ENCODE measurements around the gene GPSM1.

GPSM1 gene

DNA sequence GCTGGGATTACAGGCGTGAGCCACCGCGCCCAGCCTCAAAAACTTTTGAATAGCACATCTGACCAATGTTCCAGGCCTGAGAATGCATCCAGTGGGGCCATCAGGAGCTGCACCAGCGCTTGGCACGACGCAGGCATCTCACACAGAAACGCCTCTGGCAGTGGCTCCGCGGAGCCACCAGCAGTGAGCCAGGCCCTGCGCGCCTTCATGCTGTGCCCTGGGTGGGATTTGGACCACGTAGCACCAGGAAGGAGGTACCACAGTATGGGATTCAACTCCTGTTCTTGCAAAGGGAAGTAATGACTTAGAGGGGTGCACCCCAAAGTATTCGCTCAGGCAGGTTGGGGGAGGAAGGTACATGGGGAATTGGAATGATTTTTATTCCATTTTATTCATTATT is 26.5 kb upstream of the GPSM1 start:
- H3K4me3 ChIP-seq (ENCODE audit: low read length): no peak overlapping the region
- TF ChIP-seq, protein P1, sequence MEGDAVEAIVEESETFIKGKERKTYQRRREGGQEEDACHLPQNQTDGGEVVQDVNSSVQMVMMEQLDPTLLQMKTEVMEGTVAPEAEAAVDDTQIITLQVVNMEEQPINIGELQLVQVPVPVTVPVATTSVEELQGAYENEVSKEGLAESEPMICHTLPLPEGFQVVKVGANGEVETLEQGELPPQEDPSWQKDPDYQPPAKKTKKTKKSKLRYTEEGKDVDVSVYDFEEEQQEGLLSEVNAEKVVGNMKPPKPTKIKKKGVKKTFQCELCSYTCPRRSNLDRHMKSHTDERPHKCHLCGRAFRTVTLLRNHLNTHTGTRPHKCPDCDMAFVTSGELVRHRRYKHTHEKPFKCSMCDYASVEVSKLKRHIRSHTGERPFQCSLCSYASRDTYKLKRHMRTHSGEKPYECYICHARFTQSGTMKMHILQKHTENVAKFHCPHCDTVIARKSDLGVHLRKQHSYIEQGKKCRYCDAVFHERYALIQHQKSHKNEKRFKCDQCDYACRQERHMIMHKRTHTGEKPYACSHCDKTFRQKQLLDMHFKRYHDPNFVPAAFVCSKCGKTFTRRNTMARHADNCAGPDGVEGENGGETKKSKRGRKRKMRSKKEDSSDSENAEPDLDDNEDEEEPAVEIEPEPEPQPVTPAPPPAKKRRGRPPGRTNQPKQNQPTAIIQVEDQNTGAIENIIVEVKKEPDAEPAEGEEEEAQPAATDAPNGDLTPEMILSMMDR (conservative IDR thresholded peaks at IDR 0.05; ENCODE audit: low read depth, low read length): no peak
- DNase-seq (ENCODE audit: low read depth): no peak

DNA sequence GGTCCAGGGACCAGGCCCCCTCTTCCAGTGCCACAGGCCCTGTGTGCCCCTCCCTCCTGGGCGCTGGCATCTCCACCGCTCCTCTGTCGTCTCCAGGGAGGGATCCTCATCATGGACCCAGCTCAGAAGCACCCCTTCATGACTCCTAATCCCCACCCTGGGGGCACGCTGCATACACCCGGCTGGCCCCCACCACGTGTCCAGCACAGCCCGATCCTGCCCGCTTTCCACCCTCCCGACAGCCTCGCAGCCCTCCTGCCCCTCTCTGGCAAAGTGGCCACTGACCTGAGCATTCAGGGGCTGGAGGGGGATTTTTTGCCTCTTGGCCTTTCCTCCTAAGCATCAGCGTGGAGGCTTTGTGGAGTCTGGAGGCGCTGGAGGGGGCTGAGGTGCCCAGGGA is 24.8 kb upstream of the GPSM1 start:
- TF ChIP-seq, protein P1 (conservative IDR thresholded peaks at IDR 0.05; ENCODE audit: low read depth, low read length): no peak
- DNase-seq (ENCODE audit: low read depth): no peak
- no peak overlapping the region for H3K4me3 ChIP-seq (ENCODE audit: low read length)

DNA sequence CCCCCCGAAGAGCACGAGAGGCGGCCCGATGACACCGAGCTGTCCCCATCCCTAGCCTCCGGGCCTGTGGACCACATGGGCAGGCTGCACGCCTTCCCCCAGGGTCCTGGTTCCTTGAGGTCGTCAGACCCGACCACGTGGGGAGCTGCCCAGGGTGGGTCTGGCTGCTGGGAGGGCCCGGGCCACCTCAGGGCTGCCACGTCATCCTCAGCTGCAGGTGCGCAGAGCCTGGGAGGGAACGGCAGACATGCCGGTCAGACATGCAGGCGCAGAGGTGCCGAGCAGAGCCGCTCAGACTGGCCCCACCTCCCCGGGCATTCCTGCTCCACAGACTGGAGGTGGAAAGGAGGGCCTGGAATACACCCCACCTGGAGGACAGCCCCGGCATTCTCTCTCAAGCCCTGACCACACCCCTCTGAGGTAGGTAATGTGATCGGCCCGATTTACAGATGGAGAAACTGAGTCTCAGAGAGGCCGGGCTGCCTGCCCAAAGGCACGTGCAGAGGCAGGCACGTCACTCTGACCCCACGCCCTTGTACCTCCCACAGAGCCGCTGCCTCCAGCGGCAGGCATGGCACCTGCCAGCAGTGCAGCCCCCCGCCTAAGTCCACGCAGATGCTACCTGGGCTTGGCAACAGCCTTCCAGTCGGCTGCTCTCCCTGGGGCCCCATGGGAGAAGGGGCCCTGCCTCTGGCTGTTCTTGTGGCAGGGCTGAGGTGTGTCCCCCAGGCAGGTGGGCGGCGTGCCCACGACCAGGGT is 24.1 kb upstream of the GPSM1 start:
- TF ChIP-seq, protein P1 (conservative IDR thresholded peaks at IDR 0.05; ENCODE audit: low read depth, low read length): no peak
- DNase-seq (ENCODE audit: low read depth): no peak

DNA sequence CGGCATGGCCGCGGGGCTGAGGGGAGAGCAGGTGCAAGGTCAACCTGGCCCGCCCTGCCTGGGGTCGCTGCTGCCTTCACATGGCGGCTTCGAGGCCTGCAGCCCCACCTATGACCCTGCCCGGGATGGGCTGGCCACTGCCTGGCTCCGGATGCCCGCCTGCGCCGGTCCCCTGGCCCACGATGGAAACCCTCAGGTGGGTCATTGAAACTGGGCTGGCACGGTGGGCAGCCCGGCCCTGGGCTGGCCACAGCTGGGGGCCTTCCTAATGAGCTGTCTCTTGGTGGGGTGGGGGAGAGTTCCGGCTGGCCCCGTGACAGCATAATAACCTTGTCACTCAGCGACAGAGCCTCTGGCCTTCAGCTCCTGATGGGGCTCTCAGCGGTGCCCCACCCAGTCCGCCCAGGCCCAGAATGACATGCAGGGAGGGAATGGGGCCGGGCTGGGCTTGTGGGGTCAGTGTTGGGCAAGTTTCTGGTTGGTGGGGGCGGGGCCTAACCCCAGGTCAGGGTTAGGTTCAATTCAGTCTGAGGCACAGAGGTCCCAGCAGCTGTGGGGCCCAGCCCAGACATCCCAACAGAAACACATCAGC is 23.4 kb upstream of the GPSM1 start, which contains the start of gene CCDC187:
Gene CCDC187, minus strand, starts transcription at position 270 of the 592 bp plus-strand sequence. Its CDS starts 264 bp downstream, at position 6.
- H3K4me3 ChIP-seq (ENCODE audit: low read length): no peak within 1 kb of the TSS
- no peak for DNase-seq (ENCODE audit: low read depth)
- TF ChIP-seq, protein P1 (conservative IDR thresholded peaks at IDR 0.05; ENCODE audit: low read depth, low read length): no peak

More for the DNA sequence above, 24.1 kb upstream of the GPSM1 start:
- no peak overlapping the region for H3K4me3 ChIP-seq (ENCODE audit: low read length)

DNA sequence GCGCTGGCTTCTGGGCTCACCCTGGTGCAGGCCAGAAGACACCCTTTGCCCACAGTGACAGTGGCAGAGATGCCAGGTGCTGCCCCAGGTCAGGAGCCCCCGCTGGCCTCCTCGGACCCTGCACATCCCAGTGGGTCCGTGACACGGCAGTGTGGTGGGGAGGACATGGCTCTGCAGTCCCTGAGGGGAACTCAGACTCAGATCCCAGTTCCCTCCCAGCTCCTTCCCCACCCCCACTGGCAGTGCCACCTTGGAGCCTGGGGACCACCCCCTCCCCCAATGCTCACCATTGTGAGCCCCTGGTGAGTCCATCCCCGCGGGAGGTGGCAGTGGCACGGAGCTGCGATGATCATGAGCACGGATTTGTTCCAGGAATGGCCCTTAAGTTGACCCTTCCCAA is 22.9 kb upstream of the GPSM1 start:
- no peak for DNase-seq (ENCODE audit: low read depth)
- TF ChIP-seq, protein P1 (conservative IDR thresholded peaks at IDR 0.05; ENCODE audit: low read depth, low read length): no peak

DNA sequence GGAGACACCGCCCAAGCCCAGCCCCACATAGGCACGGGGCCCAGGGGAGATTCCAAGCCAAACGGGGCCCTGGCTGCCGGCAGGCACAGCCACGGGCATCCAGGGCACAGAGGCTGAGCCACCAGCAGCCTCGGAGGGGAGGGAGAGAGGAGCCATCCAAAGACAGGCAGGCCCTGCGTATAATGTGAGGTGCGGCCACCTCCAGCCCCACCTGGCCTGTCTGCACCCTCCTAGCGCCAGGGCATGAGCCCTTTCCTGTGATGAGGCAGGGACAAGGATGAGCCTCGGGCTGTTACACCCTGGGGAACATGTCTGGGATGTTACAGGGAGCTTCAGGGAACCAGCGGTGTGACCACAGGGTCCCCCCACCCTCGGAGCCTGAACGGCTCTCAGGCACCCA is 22.4 kb upstream of the GPSM1 start:
- TF ChIP-seq, protein P1 (conservative IDR thresholded peaks at IDR 0.05; ENCODE audit: low read depth, low read length): no peak
- H3K4me3 ChIP-seq (ENCODE audit: low read length): no peak overlapping the region
- DNase-seq (ENCODE audit: low read depth): no peak

More for the DNA sequence above, 22.9 kb upstream of the GPSM1 start:
- no peak overlapping the region for H3K4me3 ChIP-seq (ENCODE audit: low read length)

DNA sequence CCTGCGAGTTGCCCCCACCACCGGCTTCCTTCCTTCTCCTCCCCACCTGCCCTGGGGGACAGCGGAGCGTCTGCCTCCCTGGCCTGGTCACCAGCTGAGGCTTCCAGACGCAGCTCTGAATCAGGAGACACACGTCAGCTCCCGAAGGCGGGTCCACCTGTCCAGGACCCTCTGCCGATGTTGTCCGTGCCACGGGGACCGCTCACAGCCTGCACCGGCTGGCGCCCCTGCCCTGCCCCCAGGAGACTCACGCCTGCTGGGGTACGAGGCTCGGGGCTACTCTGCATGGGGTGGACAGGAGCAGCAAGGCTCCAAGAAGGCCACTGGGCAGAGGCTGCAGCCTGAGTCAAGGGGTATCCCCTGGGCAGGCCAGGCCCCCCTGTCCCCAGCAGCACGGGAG is 21.5 kb upstream of the GPSM1 start:
- TF ChIP-seq, protein P1 (conservative IDR thresholded peaks at IDR 0.05; ENCODE audit: low read depth, low read length): no peak
- no peak overlapping the region for H3K4me3 ChIP-seq (ENCODE audit: low read length)
- no peak for DNase-seq (ENCODE audit: low read depth)
